NCI-H345 treated with DMSO at 0.1 percent for 48 hours (cell line): ENCODE results near the gene ZNF839.
A peak's percentile ranks its signal among the peaks of the same experiment; 100 is the strongest.
"Not testable (repeated sequence)": the region's sequence is repeated elsewhere in the genome, so short reads cannot be mapped to it uniquely, and the experiment has no call there.

Experiments
- DNase-seq: peaks from one replicate; lab custom pipeline; 2025; ENCODE audit not compliant: unreplicated experiment; lab: John Stamatoyannopoulos, UW

The ZNF839 gene

GRCh38 chr14:102341566-102341965 lies 22.0 kb downstream of the ZNF839 start:
- DNase-seq = no peak

DNA sequence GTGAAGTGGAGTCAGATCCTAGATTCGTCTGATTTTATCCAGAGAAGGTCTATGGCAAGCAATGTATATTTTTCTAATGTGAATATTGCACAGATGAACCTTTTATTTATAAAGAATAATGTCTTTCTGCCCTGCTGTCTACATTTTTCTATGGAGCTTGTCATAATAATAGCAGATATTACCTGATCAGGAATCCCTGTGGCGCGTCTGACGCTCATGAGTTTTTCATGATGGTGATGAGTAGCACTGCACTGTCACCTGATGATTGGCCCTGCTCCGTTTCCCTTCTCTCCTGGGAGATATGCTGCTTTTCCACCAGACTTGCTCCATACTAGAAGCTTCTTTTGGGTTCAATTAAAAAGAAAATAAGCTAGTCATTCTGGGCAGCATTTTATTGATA lies 22.7 kb downstream of the ZNF839 start:
- no peak for DNase-seq

- DNase-seq = no peak
These were observed 24.5 kb downstream of the ZNF839 start for GRCh38 chr14:102344084-102344483.

GRCh38 chr14:102344485-102344884 lies 24.9 kb downstream of the ZNF839 start:
- no peak for DNase-seq

- DNase-seq = no peak
These were observed 25.7 kb downstream of the ZNF839 start for GRCh38 chr14:102345232-102345631.

GRCh38 chr14:102346645-102347044 lies 27.1 kb downstream of the ZNF839 start:
- DNase-seq = no peak

GRCh38 chr14:102348376-102348775 lies 28.8 kb downstream of the ZNF839 start:
- no peak for DNase-seq

DNA sequence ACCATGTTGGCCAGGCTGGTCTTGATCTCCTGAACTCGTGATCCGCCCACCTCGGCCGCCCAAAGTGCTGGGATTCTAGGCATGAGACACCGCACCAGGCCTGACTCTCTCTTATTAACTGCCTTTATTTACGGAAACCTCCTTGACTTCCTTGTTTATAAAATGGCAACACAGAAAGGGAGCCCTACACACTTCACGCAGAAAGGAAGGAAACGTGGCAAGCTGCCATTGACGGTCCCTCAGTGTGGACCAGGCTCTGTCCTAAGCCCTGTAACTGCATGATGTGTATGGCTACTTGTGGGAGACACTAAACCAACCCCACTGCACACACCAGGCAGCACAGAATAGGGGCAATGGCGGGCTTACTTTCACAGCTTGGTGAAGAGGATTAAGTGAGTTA lies 31.5 kb downstream of the ZNF839 start:
- DNase-seq = no peak

- DNase-seq = not testable (repeated sequence)
These were observed 32.0 kb downstream of the ZNF839 start for GRCh38 chr14:102351593-102351992.

DNA sequence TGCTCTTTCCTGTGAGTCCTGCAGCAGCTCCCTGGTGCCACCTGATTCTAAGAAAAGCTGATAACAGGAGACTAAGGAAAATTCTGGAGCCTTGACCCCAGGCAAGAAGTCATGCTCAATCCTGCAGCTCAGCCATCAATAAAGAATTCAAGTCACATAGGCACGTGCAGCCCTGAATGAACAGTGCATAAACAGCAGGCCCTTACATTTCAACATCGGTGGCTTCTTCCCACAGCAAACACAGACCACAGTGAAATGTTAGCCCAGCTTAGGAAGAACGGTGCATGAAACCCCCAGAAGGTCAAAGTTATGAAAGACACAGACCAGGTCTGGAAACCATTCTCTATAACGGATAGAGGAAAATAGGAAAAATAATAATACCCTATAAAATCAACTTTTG lies 32.7 kb downstream of the ZNF839 start:
- DNase-seq = no peak

GRCh38 chr14:102353126-102353619 lies 33.6 kb downstream of the ZNF839 start:
- DNase-seq = no peak

DNA sequence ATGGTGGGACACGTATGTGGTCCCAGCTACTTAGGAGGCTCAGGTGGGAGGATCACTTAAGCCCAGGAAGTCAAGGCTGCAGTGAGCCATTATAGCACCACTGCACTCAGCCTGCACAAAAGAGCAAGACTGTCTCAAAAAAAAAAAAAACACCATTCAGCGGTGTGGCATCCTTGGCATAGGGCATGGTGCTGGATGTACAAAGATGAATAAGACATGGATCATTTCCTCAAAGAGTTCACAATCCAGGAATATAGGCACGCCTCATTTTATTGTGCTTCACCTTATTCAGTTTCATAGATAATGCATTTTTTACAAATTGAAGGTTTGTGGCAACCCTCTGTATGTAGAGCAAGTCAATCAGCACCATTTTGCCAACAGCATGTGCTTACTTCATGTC lies 36.7 kb downstream of the ZNF839 start:
- DNase-seq = no peak

GRCh38 chr14:102359341-102359740 lies 39.8 kb downstream of the ZNF839 start:
- no peak for DNase-seq

DNA sequence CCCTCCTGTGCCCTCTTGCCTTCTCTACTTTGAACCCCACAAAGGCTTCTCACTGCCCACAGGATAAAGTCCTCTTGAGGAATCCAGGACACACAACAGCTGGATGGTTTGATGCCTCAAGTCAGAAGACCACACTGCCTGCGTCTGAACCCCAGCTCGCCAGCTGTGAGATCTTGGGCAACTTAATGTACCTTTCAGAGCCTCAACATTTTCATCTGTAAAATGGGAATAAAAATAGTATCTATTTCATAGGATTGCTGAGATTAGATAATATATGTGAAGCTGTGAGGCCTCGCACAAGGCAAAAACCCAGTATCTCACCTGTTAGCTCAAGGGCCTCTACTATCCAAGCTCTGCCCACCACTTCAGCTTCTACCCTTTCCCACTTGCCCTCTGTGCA lies 40.8 kb downstream of the ZNF839 start:
- no peak for DNase-seq

DNA sequence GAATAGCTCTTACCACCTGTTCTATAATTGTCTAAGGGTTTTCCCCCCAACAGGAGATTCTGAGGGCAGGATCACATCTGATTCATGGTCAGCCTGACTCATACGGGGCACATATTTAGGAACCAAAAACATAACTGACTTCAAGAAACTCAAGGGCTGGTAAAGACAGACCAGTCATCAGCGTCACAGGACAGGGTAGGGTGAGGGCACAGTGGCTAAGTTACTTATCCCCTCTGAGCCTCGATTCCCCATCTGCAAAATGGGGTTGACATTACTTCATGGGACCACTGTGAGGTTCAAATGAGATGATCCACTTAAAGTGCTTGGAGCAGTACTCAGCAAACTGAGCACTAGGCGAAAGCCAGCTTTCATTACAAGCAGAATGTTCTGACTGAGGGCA lies 42.5 kb downstream of the ZNF839 start:
- DNase-seq = no peak

- peak; percentile 89 for DNase-seq
These were observed 43.1 kb downstream of the ZNF839 start, which contains the start of the genes CINP and TECPR2 for GRCh38 chr14:102362545-102363181. Gene CINP (minus strand): TSS chr14:102362890. CDS start chr14:102362851, 39 bp downstream. Gene TECPR2 (plus strand): TSS chr14:102362941. CDS start chr14:102376722, 13,781 bp downstream.

- DNase-seq = no peak
These were observed 43.8 kb downstream of the ZNF839 start for GRCh38 chr14:102363182-102363943.

DNA sequence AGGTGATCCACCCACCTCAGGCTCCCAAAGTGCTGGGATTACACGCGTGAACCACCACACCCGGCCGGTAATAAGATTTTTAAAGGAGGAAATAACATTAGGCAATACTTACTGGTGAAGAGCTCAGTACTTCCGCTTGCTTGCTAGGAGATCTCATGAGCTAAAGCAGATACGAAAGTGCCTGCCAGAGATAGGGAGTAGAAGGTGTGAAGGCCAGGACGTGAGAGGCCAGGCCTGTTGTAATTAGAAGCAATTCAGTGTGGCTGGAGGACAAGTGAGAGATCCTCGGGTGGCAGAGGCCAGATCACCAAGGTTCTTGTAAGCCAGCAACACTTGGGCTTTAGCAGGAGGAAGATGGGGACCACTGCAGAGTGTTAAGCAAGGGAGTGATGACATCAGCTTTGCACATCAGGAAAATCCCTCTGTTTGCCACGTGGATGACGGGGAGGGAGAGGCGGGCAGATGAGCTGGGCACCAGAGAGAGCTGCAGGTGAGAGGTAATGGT lies 50.8 kb downstream of the ZNF839 start:
- no peak for DNase-seq

GRCh38 chr14:102371361-102371760 lies 51.8 kb downstream of the ZNF839 start:
- DNase-seq = no peak

DNA sequence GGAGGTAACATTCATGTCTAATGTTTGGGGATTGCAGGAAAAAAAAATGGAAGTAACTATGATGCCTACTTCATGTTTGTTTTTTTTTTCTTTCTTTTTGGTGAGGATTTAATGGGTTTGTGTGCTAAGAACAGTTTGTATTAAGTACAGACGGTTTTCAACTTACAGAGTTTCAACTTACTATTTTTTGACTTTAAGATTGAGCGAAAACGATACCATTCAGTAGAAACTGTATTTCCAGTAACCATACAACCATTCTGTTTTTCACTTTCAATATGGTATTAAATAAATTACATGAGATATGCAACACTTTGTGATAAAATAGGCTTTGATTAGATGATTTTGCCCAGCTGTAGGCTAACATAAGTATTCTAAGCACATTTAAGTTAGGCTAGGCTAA lies 53.6 kb downstream of the ZNF839 start:
- DNase-seq = no peak

DNA sequence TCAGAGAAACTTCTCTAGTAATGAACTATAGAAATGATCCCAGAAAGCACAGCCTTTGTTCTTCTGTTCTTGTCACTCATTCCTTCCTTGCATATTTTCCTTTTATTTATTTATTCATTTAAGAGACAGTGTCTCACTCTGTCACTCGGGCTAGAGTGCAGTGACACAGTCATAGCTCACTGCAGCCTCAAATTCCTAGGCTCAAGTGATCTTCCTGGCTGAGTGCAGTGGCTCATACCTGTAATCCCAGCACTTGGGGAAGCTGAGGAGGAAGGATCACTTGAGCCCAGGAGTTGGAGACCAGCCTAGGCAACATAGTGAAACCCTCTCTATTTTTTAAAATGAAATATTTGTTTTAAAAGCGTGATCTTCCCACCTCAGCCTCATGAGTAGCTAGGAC lies 54.7 kb downstream of the ZNF839 start:
- DNase-seq = no peak

GRCh38 chr14:102375119-102375518 lies 55.6 kb downstream of the ZNF839 start:
- DNase-seq = no peak
